OCI-LY3 (cell line): ENCODE data around the gene TAMM41.
"Not testable (repeated sequence)": the region's sequence is repeated elsewhere in the genome, so short reads cannot be mapped to it uniquely, and the experiment has no call there.

ENCODE experiments used
- CTCF ChIP-seq: fragments of 200-600, 300-600 bp; sonication (generic); IDR thresholded peaks from 2 replicates; pipeline ENCODE4 v1.5.1; 2014; ENCODE audit warnings: antibody characterized with exemption, low read length, low read depth
- EZH2phosphoT487 ChIP-seq: fragments of 200-600 bp; shearing (Covaris generic); IDR thresholded peaks from 2 replicates; pipeline ENCODE4 v1.6.1; 2018; ENCODE audit warnings: antibody characterized with exemption, mixed run types, low read depth

- not testable (repeated sequence) for TF ChIP-seq CTCF, EZH2phosphoT487
These were observed 98.4 kb downstream of the TAMM41 start for GRCh38 chr3:11748306-11748705.
